ENCODE measurements around the gene ASTN2.

The ASTN2 gene

GRCh38 chr9:117249799-117250198 is 165.1 kb downstream of the ASTN2 start:
- no peak for DNase-seq (ENCODE audit: low read depth)

- DNase-seq (ENCODE audit: low read depth): no peak
Measured at GRCh38 chr9:117247266-117247665, 167.6 kb downstream of the ASTN2 start.

- DNase-seq (ENCODE audit: low read depth): no peak
Measured at GRCh38 chr9:117245175-117245829, 169.6 kb downstream of the ASTN2 start.

GRCh38 chr9:117242082-117242481 is 172.8 kb downstream of the ASTN2 start:
- DNase-seq (ENCODE audit: low read depth): no peak

GRCh38 chr9:117239428-117239827 is 175.4 kb downstream of the ASTN2 start:
- DNase-seq (ENCODE audit: low read depth): no peak

- no peak for DNase-seq (ENCODE audit: low read depth)
Measured at GRCh38 chr9:117234103-117234502, 180.8 kb downstream of the ASTN2 start.

GRCh38 chr9:117233016-117233415 is 181.8 kb downstream of the ASTN2 start:
- no peak for DNase-seq (ENCODE audit: low read depth)

- DNase-seq (ENCODE audit: low read depth): no peak
Measured at GRCh38 chr9:117232281-117232680, 182.6 kb downstream of the ASTN2 start.

- no peak for DNase-seq (ENCODE audit: low read depth)
Measured at GRCh38 chr9:117231012-117231411, 183.8 kb downstream of the ASTN2 start.

- no peak for DNase-seq (ENCODE audit: low read depth)
Measured at GRCh38 chr9:117224695-117225094, 190.2 kb downstream of the ASTN2 start.

- DNase-seq (ENCODE audit: low read depth): no peak
Measured at GRCh38 chr9:117218951-117219350, 195.9 kb downstream of the ASTN2 start.

GRCh38 chr9:117214416-117214815 is 200.4 kb downstream of the ASTN2 start:
- no peak for DNase-seq (ENCODE audit: low read depth)

GRCh38 chr9:117211280-117211679 is 203.6 kb downstream of the ASTN2 start:
- no peak for DNase-seq (ENCODE audit: low read depth)

- DNase-seq (ENCODE audit: low read depth): no peak
Measured at GRCh38 chr9:117205806-117206205, 209.1 kb downstream of the ASTN2 start.

- DNase-seq (ENCODE audit: low read depth): no peak
Measured at GRCh38 chr9:117204971-117205370, 209.9 kb downstream of the ASTN2 start.

- no peak for DNase-seq (ENCODE audit: low read depth)
Measured at GRCh38 chr9:117191504-117192261, 223.2 kb downstream of the ASTN2 start.

GRCh38 chr9:117189121-117189520 is 225.7 kb downstream of the ASTN2 start:
- no peak for DNase-seq (ENCODE audit: low read depth)

- no peak for DNase-seq (ENCODE audit: low read depth)
Measured at GRCh38 chr9:117188394-117188793, 226.5 kb downstream of the ASTN2 start.

- no peak for DNase-seq (ENCODE audit: low read depth)
Measured at GRCh38 chr9:117187498-117187897, 227.4 kb downstream of the ASTN2 start.

GRCh38 chr9:117184173-117184572 is 230.7 kb downstream of the ASTN2 start:
- DNase-seq (ENCODE audit: low read depth): no peak

GRCh38 chr9:117182046-117182445 is 232.8 kb downstream of the ASTN2 start:
- no peak for DNase-seq (ENCODE audit: low read depth)

- no peak for DNase-seq (ENCODE audit: low read depth)
Measured at GRCh38 chr9:117180896-117181445, 233.9 kb downstream of the ASTN2 start.

GRCh38 chr9:117178596-117179375 is 236.1 kb downstream of the ASTN2 start:
- no peak for DNase-seq (ENCODE audit: low read depth)

Measured in activated T-helper 1 cell treated with Interleukin-2 at 50 U/mL for 16 hours (primary cell).